Peyer's patch (tissue), 4 donors: Measurements from ENCODE around the gene MGAT5B. TPM values are rescaled to one million over a fixed set of nuclear protein-coding genes. Genes with fewer than 3 reads are reported as not detected.

Source experiments
- DNase-seq, 3 donors: peaks; one replicate each; pipeline ENCODE4 v3.0.0-alpha.2; 2017 to 2019
- H3K27ac ChIP-seq, 4 donors: fragments of 200-600 bp; sonication (generic); one replicate each; pipeline ENCODE4 v1.5.1; 2016 to 2019
- H3K27me3 ChIP-seq, 2 donors: fragments of 200-600 bp; sonication (generic); one replicate each; pipeline ENCODE4 v1.5.1; 2019
- H3K36me3 ChIP-seq, 3 donors: fragments of 200-600 bp; sonication (generic); one replicate each; pipeline ENCODE4 v1.5.1; 2016 to 2019
- H3K4me1 ChIP-seq, 4 donors: fragments of 200-600 bp; sonication (generic); one replicate each; pipeline ENCODE4 v1.5.1; 2016 to 2019
- H3K4me3 ChIP-seq, 4 donors: fragments of 200-600 bp; sonication (generic); 1 replicate in 3 of 4; 2 replicates in 1 of 4; pipeline ENCODE4 v1.5.1; 2016 to 2019; ENCODE audit warnings: mild to moderate bottlenecking in 1 of 4
- H3K9me3 ChIP-seq, 4 donors: fragments of 200-600 bp; sonication (generic); one replicate each; pipeline ENCODE4 v1.5.1; 2016 to 2019; ENCODE audit warnings: mild to moderate bottlenecking in 1 of 4
- CTCF ChIP-seq, 6 experiments: fragments of 450-650 bp in 4 of 6; fragments of 200-600 bp in 2 of 6; sonication (generic) in 1 of 6; IDR thresholded peaks; one replicate each; pipeline ENCODE4 v1.5.1; 2017 to 2019; ENCODE audit warnings: antibody characterized with exemption in 6 of 6, mild to moderate bottlenecking in 3 of 6, moderate library complexity in 1 of 6
- POLR2A ChIP-seq, 2 donors: fragments of 450-650 bp; IDR thresholded peaks; one replicate each; pipeline ENCODE4 v1.5.1; 2017; ENCODE audit warnings: antibody characterized with exemption in 2 of 2, mild to moderate bottlenecking in 2 of 2, moderate library complexity in 2 of 2
- total RNA-seq, 4 donors: library from RNA; depleted of rRNA; stranded (reverse); fragments of >200 nt; gene quantifications; one replicate each; pipeline ENCODE4 v1.1.0, GENCODE V29; 2016

Gene MGAT5B
- total RNA-seq, 4 donors from 2014 or later = 0.27 to 6.6 (median 0.47) TPM; not detected in 1

- TF ChIP-seq CTCF (IDR thresholded peaks at IDR 0.05) = no peak
- no peak for TF ChIP-seq POLR2A (IDR thresholded peaks at IDR 0.05)
- H3K27ac ChIP-seq = no peak overlapping the region
- H3K27me3 ChIP-seq = no peaks in the 10 kb centered on the region
- peaks cover 0 to 14% (median 0%) of the 10 kb centered on the region in 4 donors for H3K4me1 ChIP-seq
- no peaks in the 10 kb centered on the region for H3K9me3 ChIP-seq
- DNase-seq = no peak
- no peak overlapping the region for H3K4me3 ChIP-seq
- no peaks in the 10 kb centered on the region for H3K36me3 ChIP-seq
Measured at GRCh38 chr17:76995387-76996105, 127.3 kb downstream of the MGAT5B start.

GRCh38 chr17:76996741-76997694 lies 128.8 kb downstream of the MGAT5B start:
- no peak for TF ChIP-seq POLR2A (IDR thresholded peaks at IDR 0.05)
- no peak for TF ChIP-seq CTCF (IDR thresholded peaks at IDR 0.05)
- Histone ChIP-seq H3K4me3 (no peak overlapping the region), H3K36me3 (no peaks in the 10 kb centered on the region), H3K27me3 (no peaks in the 10 kb centered on the region), H3K4me1 (peaks cover 0 to 14% (median 0%) of the 10 kb centered on the region in 4 donors), H3K9me3 (no peaks in the 10 kb centered on the region), H3K27ac (peak overlapping the region in 3 of 4 donors; percentile 32 to 71 (median 66))
- DNase-seq = no peak

- H3K27me3 ChIP-seq = no peaks in the 10 kb centered on the region
- no peak for TF ChIP-seq POLR2A (IDR thresholded peaks at IDR 0.05)
- TF ChIP-seq CTCF (IDR thresholded peaks at IDR 0.05) = no peak
- H3K4me3 ChIP-seq = peak overlapping the region in 1 of 4 donors; percentile 0
- no peaks in the 10 kb centered on the region for H3K9me3 ChIP-seq
- H3K27ac ChIP-seq = peak overlapping the region; percentile 54 to 71 (median 66)
- peaks cover 0 to 14% (median 0%) of the 10 kb centered on the region in 4 donors for H3K4me1 ChIP-seq
- no peaks in the 10 kb centered on the region for H3K36me3 ChIP-seq
- peak in 2 of 3 donors; percentile 36 to 71 for DNase-seq
Measured at GRCh38 chr17:76997981-76998531, 129.9 kb downstream of the MGAT5B start.

- TF ChIP-seq CTCF (IDR thresholded peaks at IDR 0.05) (no peak), POLR2A (IDR thresholded peaks at IDR 0.05) (no peak)
- no peak for DNase-seq
- peak overlapping the region; percentile 54 to 71 (median 66) for H3K27ac ChIP-seq
- peaks cover 0 to 14% (median 0%) of the 10 kb centered on the region in 4 donors for H3K4me1 ChIP-seq
- H3K9me3 ChIP-seq = no peaks in the 10 kb centered on the region
- peak overlapping the region in 1 of 4 donors; percentile 0 for H3K4me3 ChIP-seq
- no peaks in the 10 kb centered on the region for H3K27me3 ChIP-seq
- H3K36me3 ChIP-seq = no peaks in the 10 kb centered on the region
Measured at GRCh38 chr17:76998839-76999238, 130.6 kb downstream of the MGAT5B start.

Other genes with a start within 250 kb of the MGAT5B start
- gene ST6GALNAC1, start 224.6 kb upstream of the MGAT5B start, total RNA-seq = 100 to 1,000 TPM in 2 of 4 donors, 10 to 100 TPM in 2; 91.6 to 135 (median 102) TPM
- gene MXRA7, start 157.4 kb upstream of the MGAT5B start, total RNA-seq = 10 to 100 TPM in 3 of 4 donors, 1 to 10 TPM in 1; 9.1 to 27.3 (median 23.4) TPM
- 10 to 100 TPM; 21.5 to 42.6 (median 38.8) TPM for gene JMJD6, start 141.8 kb upstream of the MGAT5B start, total RNA-seq
- gene METTL23, start 141.6 kb upstream of the MGAT5B start, total RNA-seq = 10 to 100 TPM; 20.7 to 31.4 (median 27.0) TPM
- gene SRSF2, start 131.1 kb upstream of the MGAT5B start, total RNA-seq = 100 to 1,000 TPM; 185 to 403 (median 242) TPM
- 10 to 100 TPM; 35.3 to 64.8 (median 47.0) TPM for gene MFSD11, start 130.3 kb upstream of the MGAT5B start, total RNA-seq